ENCODE measurements around the gene CAMK2B.

The CAMK2B gene

GRCh38 chr7:44277851-44278250 is 47.5 kb downstream of the CAMK2B start:
- peak; percentile 35 for DNase-seq (ENCODE audit: low read depth)
- no peak for TF ChIP-seq CTCF (conservative IDR thresholded peaks at IDR 0.05; ENCODE audit: control insufficient read depth, insufficient read depth, low read depth, low read length)

DNA sequence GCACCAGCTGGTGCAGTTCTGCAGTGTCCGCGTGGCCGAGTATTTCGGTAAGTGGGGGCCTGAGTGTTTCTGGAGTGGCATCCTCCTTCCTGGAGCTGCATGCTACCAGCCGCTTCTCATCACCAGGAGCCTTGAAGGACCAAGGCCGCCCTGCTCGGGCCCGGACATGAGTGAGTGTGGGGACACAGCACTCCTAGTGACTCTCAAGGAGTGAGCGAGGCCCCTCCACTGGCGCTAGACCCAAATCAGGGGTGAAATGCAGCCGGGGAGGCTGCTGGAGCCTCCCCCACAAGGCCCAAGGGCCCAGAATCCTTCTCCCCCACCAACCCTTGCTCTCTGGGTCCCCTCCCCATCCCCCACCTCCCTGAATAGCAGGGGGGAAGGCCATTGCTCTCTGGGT is 48.0 kb downstream of the CAMK2B start:
- no peak overlapping the region for H3K4me3 ChIP-seq (ENCODE audit: control insufficient read depth, low read depth, low read length)
- no peak for TF ChIP-seq CTCF (conservative IDR thresholded peaks at IDR 0.05; ENCODE audit: control insufficient read depth, insufficient read depth, low read depth, low read length)
- DNase-seq (ENCODE audit: low read depth), result no peak

More at GRCh38 chr7:44277851-44278250, 47.5 kb downstream of the CAMK2B start:
- H3K4me3 ChIP-seq (ENCODE audit: control insufficient read depth, low read depth, low read length), result no peak overlapping the region

DNA sequence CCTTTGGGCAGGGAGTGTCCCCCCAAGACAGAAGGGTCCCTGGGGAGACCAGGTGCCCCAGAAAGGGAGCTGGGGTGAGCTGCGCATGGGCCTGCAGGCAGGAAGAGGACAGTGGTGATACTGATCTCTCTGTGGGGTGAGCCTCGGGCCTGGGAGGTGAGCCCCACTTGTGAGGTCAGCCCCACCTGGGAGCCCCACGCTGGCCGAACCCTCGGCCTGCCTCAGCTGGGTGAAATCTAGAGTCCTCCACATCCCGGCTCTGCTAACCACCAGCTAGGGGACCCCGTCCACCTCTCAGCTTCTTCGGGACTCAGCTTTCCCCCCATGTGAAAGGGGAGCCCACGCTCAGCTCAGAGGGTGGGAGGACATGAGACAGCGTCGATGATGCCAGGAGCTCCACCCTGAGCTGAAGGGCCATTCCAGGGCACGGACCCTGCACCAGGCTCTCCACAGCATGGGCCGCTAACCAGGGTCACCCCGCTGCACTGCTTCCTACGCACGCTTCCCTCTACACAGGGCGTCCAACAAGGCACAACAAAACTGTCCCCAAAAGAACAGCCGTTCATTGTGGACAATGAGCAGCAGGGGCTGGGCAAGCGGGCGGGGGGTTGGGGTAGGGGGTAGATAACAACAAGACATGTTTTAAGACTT is 48.7 kb downstream of the CAMK2B start:
- TF ChIP-seq CTCF (conservative IDR thresholded peaks at IDR 0.05; ENCODE audit: control insufficient read depth, insufficient read depth, low read depth, low read length), result no peak
- no peak for DNase-seq (ENCODE audit: low read depth)
- H3K4me3 ChIP-seq (ENCODE audit: control insufficient read depth, low read depth, low read length), result no peak overlapping the region

GRCh38 chr7:44275957-44276570 is 49.3 kb downstream of the CAMK2B start:
- no peak overlapping the region for H3K4me3 ChIP-seq (ENCODE audit: control insufficient read depth, low read depth, low read length)
- no peak for DNase-seq (ENCODE audit: low read depth)
- TF ChIP-seq CTCF (conservative IDR thresholded peaks at IDR 0.05; ENCODE audit: control insufficient read depth, insufficient read depth, low read depth, low read length), result no peak

- DNase-seq (ENCODE audit: low read depth), result no peak
- H3K4me3 ChIP-seq (ENCODE audit: control insufficient read depth, low read depth, low read length), result no peak overlapping the region
- TF ChIP-seq CTCF (conservative IDR thresholded peaks at IDR 0.05; ENCODE audit: control insufficient read depth, insufficient read depth, low read depth, low read length), result no peak
These were observed 50.2 kb downstream of the CAMK2B start for GRCh38 chr7:44275146-44275545.

- no peak for DNase-seq (ENCODE audit: low read depth)
- no peak for TF ChIP-seq CTCF (conservative IDR thresholded peaks at IDR 0.05; ENCODE audit: control insufficient read depth, insufficient read depth, low read depth, low read length)
- H3K4me3 ChIP-seq (ENCODE audit: control insufficient read depth, low read depth, low read length), result no peak overlapping the region
These were observed 50.8 kb downstream of the CAMK2B start for GRCh38 chr7:44274623-44274975.

Measured in fibroblast of mammary gland (primary cell).